H1 (cell line): ENCODE results near the gene RNF38. TPM values are rescaled to one million over a fixed set of nuclear protein-coding genes. Genes with fewer than 3 reads are reported as not detected.

Source experiments
- CTCF ChIA-PET: fragments of 300-600 bp; sonication (Branson Sonifier 250); formaldehyde crosslinking; loops from one replicate; lab custom pipeline; 2021; ENCODE audit not compliant: partially characterized antibody; lab: Charles Lee
- POLR2A ChIA-PET: fragments of 300-600 bp; sonication (Branson Sonifier 250); formaldehyde crosslinking; loops from one replicate; lab custom pipeline; 2021; ENCODE audit warnings: inconsistent platforms; ENCODE audit not compliant: partially characterized antibody; lab: Charles Lee
- DNase-seq, 2 experiments: peaks; one replicate each; pipeline versions ENCODE4 v3.0.0 to v3.0.0-alpha.2; 2010 to 2022; ENCODE audit warnings: low spot score in 2 of 2, low read depth in 1 of 2, mixed read lengths in 1 of 2
- FAIRE-seq: peaks from 2 replicates; lab custom pipeline; 2011; peaks lifted over from hg19 to GRCh38; lab: Jason Lieb, UNC
- H2AFZ ChIP-seq: 2 replicates; pipeline ENCODE4 v1.8.1; 2012; ENCODE audit warnings: low read length, inconsistent platforms
- H2AK5ac ChIP-seq: 2 replicates; pipeline ENCODE4 v1.6.1; 2013; ENCODE audit warnings: low read depth, low read length
- H2BK120ac ChIP-seq: replicated peaks from 2 replicates; pipeline ENCODE3; 2013; ENCODE audit warnings: low read depth, low read length, inconsistent platforms
- H2BK12ac ChIP-seq: 2 replicates; pipeline ENCODE4 v1.6.1; 2013; ENCODE audit warnings: low read depth, low read length
- H2BK15ac ChIP-seq: 2 replicates; pipeline ENCODE4 v1.6.1; 2013; ENCODE audit warnings: low read length
- H2BK20ac ChIP-seq: 2 replicates; pipeline ENCODE4 v1.6.1; 2013; ENCODE audit warnings: low read length
- H2BK5ac ChIP-seq: 2 replicates; pipeline ENCODE4 v1.6.1; 2013; ENCODE audit warnings: low read depth, low read length
- H3K14ac ChIP-seq: 2 replicates; pipeline ENCODE4 v1.6.1; 2013; ENCODE audit warnings: inconsistent platforms; ENCODE audit not compliant: insufficient read length
- H3K18ac ChIP-seq: 2 replicates; pipeline ENCODE4 v1.6.1; 2013; ENCODE audit warnings: low read length; ENCODE audit errors: extremely low read depth
- H3K23ac ChIP-seq: 2 replicates; pipeline ENCODE4 v1.6.1; 2013; ENCODE audit warnings: inconsistent platforms; ENCODE audit not compliant: insufficient read length
- H3K23me2 ChIP-seq: 2 replicates; pipeline ENCODE4 v1.6.1; 2013; ENCODE audit warnings: low read depth, low read length
- H3K27ac ChIP-seq: 2 replicates; pipeline ENCODE4 v1.6.1; 2011; ENCODE audit warnings: low read depth, low read length, inconsistent platforms
- H3K27me3 ChIP-seq, 4 experiments: replicated peaks in 1 of 4; 1 replicate in 1 of 4; 2 replicates in 3 of 4; pipeline versions ENCODE4 v1.6.1 to v1.8.1; 2011 to 2013; ENCODE audit warnings: low read length in 3 of 4, mild to moderate bottlenecking in 3 of 4, inconsistent platforms in 2 of 4, mixed read lengths in 2 of 4, moderate library complexity in 1 of 4; ENCODE audit not compliant: control insufficient read depth in 3 of 4, insufficient read depth in 3 of 4; ENCODE audit errors: extremely low read depth in 1 of 4
- H3K36me3 ChIP-seq, 4 experiments: 2 replicates each; pipeline versions ENCODE4 v1.6.1 to v1.8.1; 2011 to 2013; ENCODE audit warnings: mild to moderate bottlenecking in 4 of 4, low read length in 3 of 4, moderate library complexity in 2 of 4, control low read depth in 1 of 4, inconsistent platforms in 1 of 4; ENCODE audit not compliant: insufficient read depth in 4 of 4, control insufficient read depth in 2 of 4
- H3K4ac ChIP-seq: replicated peaks from 2 replicates; pipeline ENCODE3; 2013; ENCODE audit warnings: low read length, low read depth, mixed read lengths, inconsistent platforms; ENCODE audit not compliant: insufficient read length
- H3K4me1 ChIP-seq, 4 experiments: replicated peaks in 1 of 4; 1 replicate in 1 of 4; 2 replicates in 3 of 4; pipeline versions ENCODE4 v1.6.1 to v1.8.1; 2011 to 2013; ENCODE audit warnings: low read length in 3 of 4, inconsistent platforms in 2 of 4, mixed read lengths in 1 of 4; ENCODE audit not compliant: insufficient read depth in 4 of 4, control insufficient read depth in 3 of 4
- H3K4me2 ChIP-seq, 2 experiments: 2 replicates each; pipeline versions ENCODE4 v1.6.1 to v1.8.1; 2011 to 2013; ENCODE audit warnings: low read depth in 2 of 2, low read length in 2 of 2, control low read depth in 1 of 2, inconsistent platforms in 1 of 2, mild to moderate bottlenecking in 1 of 2; ENCODE audit not compliant: insufficient read depth in 1 of 2
- H3K4me3 ChIP-seq, 4 experiments: fragments of 200-600, 300-600 bp in 1 of 4; sonication (generic), shearing (Covaris generic), sonication (Bioruptor Twin) in 1 of 4; 2 replicates each; pipeline versions ENCODE4 v1.5.1 to v1.8.1; 2011 to 2016; ENCODE audit warnings: low read length in 4 of 4, low read depth in 3 of 4, control low read depth in 2 of 4, inconsistent platforms in 2 of 4, mild to moderate bottlenecking in 2 of 4, mixed read lengths in 1 of 4, moderate library complexity in 1 of 4; ENCODE audit not compliant: insufficient read depth in 2 of 4; ENCODE audit errors: extremely low read depth in 1 of 4
- H3K56ac ChIP-seq: replicated peaks from 2 replicates; pipeline ENCODE3; 2013; ENCODE audit warnings: low read depth, mild to moderate bottlenecking, mixed read lengths, low read length, inconsistent platforms; ENCODE audit not compliant: insufficient read length
- H3K79me1 ChIP-seq: 2 replicates; pipeline ENCODE4 v1.6.1; 2013; ENCODE audit warnings: low read depth, low read length, control low read depth
- H3K79me2 ChIP-seq, 2 experiments: 2 replicates each; pipeline versions ENCODE4 v1.6.1 to v1.8.1; 2012 to 2013; ENCODE audit warnings: low read length in 2 of 2, mild to moderate bottlenecking in 2 of 2, inconsistent platforms in 1 of 2; ENCODE audit not compliant: insufficient read depth in 2 of 2, control insufficient read depth in 1 of 2
- H3K9ac ChIP-seq, 4 experiments: replicated peaks in 1 of 4; 1 replicate in 1 of 4; 2 replicates in 3 of 4; pipeline versions ENCODE4 v1.6.1 to v1.8.1; 2011 to 2013; ENCODE audit warnings: low read depth in 3 of 4, low read length in 3 of 4, control low read depth in 2 of 4, mild to moderate bottlenecking in 2 of 4, moderate library complexity in 2 of 4, inconsistent platforms in 1 of 4; ENCODE audit errors: extremely low read depth in 1 of 4
- H3K9me3 ChIP-seq, 2 experiments: 2 replicates each; pipeline versions ENCODE4 v1.6.1 to v1.8.1; 2012 to 2013; ENCODE audit warnings: mild to moderate bottlenecking in 2 of 2, moderate library complexity in 2 of 2, control low read depth in 1 of 2, inconsistent platforms in 1 of 2, low read depth in 1 of 2, low read length in 1 of 2, mixed read lengths in 1 of 2; ENCODE audit not compliant: insufficient read depth in 2 of 2
- H4K20me1 ChIP-seq, 2 experiments: replicated peaks in 1 of 2; 2 replicates each; pipeline versions ENCODE3 to v1.8.1; 2011 to 2013; ENCODE audit warnings: inconsistent platforms in 2 of 2, low read length in 2 of 2, mild to moderate bottlenecking in 1 of 2; ENCODE audit not compliant: insufficient read depth in 2 of 2, control insufficient read depth in 1 of 2
- H4K5ac ChIP-seq: 2 replicates; pipeline ENCODE4 v1.6.1; 2013; ENCODE audit warnings: low read length, low read depth, mixed read lengths, inconsistent platforms; ENCODE audit not compliant: insufficient read length
- H4K8ac ChIP-seq: 2 replicates; pipeline ENCODE4 v1.8.0; 2013; ENCODE audit warnings: mild to moderate bottlenecking, moderate library complexity, low read length, inconsistent platforms; ENCODE audit not compliant: insufficient read depth; ENCODE audit errors: extremely low read depth
- H4K91ac ChIP-seq: replicated peaks from 2 replicates; pipeline ENCODE3; 2013; ENCODE audit warnings: low read length, mixed read lengths, inconsistent platforms; ENCODE audit not compliant: insufficient read length
- EGR1 ChIP-seq: IDR thresholded peaks from 2 replicates; pipeline ENCODE4 v1.6.1; 2011; ENCODE audit warnings: low read depth, low read length, borderline replicate concordance
- WGBS, 2 experiments: shearing (Covaris generic) in 1 of 2; methylation state at CpG; one replicate each; pipeline versions ENCODE4 v1.1.6 to v1.1.7; 2013 to 2015; ENCODE audit warnings: low lambda C conversion rate in 2 of 2, mixed read lengths in 2 of 2, inconsistent platforms in 1 of 2, low coverage in 1 of 2, missing lambda C conversion rate in 1 of 2; ENCODE audit not compliant: insufficient replicate concordance in 2 of 2, insufficient coverage in 1 of 2, insufficient read length in 1 of 2; ENCODE audit errors: extremely low coverage in 1 of 2, missing lambda C conversion rate in 1 of 2; 5-methylcytosine and 5-hydroxymethylcytosine counted together
- polyA plus RNA-seq, 7 experiments: library from polyadenylated mRNA; depleted of rRNA in 3 of 7; stranded (reverse) in 5 of 7; unstranded in 2 of 7; fragments of >200 nt in 5 of 7; fragments of 200-250 nt in 2 of 7; gene quantifications; 1 replicate in 5 of 7; 2 replicates in 1 of 7; 4 replicates in 1 of 7; pipeline versions ENCODE4 v1.2.1 to v1.2.3, GENCODE V29; 2011 to 2013; ENCODE audit warnings: missing spikeins in 2 of 7, mixed read lengths in 2 of 7
- total RNA-seq: library from RNA; stranded (reverse); fragmentation: NEBNext Ultra II Directional; extraction: Animal tissue kit (Norgen Biotek cat#: 25700); gene quantifications from 2 replicates; pipeline ENCODE4 v1.2.1, GENCODE V29; 2021
- TF ChIP-seq, protein P1 (sequence below), 3 experiments: IDR thresholded peaks; 1 replicate in 2 of 3; 2 replicates in 1 of 3; pipeline versions ENCODE4 v1.5.1 to v1.6.1; 2011; ENCODE audit warnings: low read length in 3 of 3, mild to moderate bottlenecking in 3 of 3, inconsistent platforms in 2 of 3, low read depth in 1 of 3, moderate library complexity in 1 of 3; ENCODE audit not compliant: insufficient read depth in 1 of 3; ENCODE audit errors: control extremely low read depth in 1 of 3

Gene RNF38
- total and polyA plus RNA-seq, 2 of the 8 experiments (the other 6 are each of a cell fraction or from before 2014, with no cell fraction given), result 54.9 to 60.9 TPM

- H3K23me2 ChIP-seq, result no peaks in the 10 kb centered on the region
- H2BK5ac ChIP-seq, result no peak overlapping the region
- no peak overlapping the region for H2BK15ac ChIP-seq
- no peak overlapping the region for H2AFZ ChIP-seq
- H3K23ac ChIP-seq, result no peak overlapping the region
- peaks cover 1 to 6% (median 3%) of the 10 kb centered on the region in 4 experiments; a peak in 4 of 7 replicates for H3K4me1 ChIP-seq
- peaks cover 2% of the 10 kb centered on the region for H3K79me1 ChIP-seq
- H2BK12ac ChIP-seq, result no peak overlapping the region
- TF ChIP-seq EGR1, result no peak
- TF ChIP-seq, protein P1, sequence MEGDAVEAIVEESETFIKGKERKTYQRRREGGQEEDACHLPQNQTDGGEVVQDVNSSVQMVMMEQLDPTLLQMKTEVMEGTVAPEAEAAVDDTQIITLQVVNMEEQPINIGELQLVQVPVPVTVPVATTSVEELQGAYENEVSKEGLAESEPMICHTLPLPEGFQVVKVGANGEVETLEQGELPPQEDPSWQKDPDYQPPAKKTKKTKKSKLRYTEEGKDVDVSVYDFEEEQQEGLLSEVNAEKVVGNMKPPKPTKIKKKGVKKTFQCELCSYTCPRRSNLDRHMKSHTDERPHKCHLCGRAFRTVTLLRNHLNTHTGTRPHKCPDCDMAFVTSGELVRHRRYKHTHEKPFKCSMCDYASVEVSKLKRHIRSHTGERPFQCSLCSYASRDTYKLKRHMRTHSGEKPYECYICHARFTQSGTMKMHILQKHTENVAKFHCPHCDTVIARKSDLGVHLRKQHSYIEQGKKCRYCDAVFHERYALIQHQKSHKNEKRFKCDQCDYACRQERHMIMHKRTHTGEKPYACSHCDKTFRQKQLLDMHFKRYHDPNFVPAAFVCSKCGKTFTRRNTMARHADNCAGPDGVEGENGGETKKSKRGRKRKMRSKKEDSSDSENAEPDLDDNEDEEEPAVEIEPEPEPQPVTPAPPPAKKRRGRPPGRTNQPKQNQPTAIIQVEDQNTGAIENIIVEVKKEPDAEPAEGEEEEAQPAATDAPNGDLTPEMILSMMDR (IDR thresholded peaks at IDR 0.05; ENCODE audit: control extremely low read depth in 1 of 3, insufficient read depth in 1 of 3, low read depth in 1 of 3, low read length in 3 of 3), result peak in 1 of 3 experiments; percentile 14; a peak in 1 of 4 replicates
- H3K79me2 ChIP-seq, result peaks cover 4 to 87% of the 10 kb centered on the region in 2 experiments; a peak in 3 of 4 replicates
- FAIRE-seq, result peak; percentile 69
- no peaks in the 10 kb centered on the region for H3K27me3 ChIP-seq
- DNase-seq, result no peak
- CTCF ChIA-PET, result interaction anchor here (1.1 to 2.0 kb wide), 2 partner anchors 18 to 24 kb away, joined by 3 to 15 read pairs; no protein-coding TSS in a partner anchor
- no peak overlapping the region for H3K4me3 ChIP-seq
- H4K20me1 ChIP-seq, result peaks cover 2 to 7% of the 10 kb centered on the region in 2 experiments
- no peak overlapping the region for H2BK120ac ChIP-seq
- no peak overlapping the region for H3K4ac ChIP-seq
- H3K36me3 ChIP-seq, result peaks cover 0 to 11% (median 2%) of the 10 kb centered on the region in 4 experiments; a peak in 3 of 8 replicates
- H2BK20ac ChIP-seq, result no peak overlapping the region
- H3K9me3 ChIP-seq, result 0 out of 4 replicates have a peak, but pooled peaks cover 0 to 3% of the 10 kb centered on the region in 2 experiments
- WGBS, 2 experiments, result 90% methylated on average over 4 of the region's 4 CpGs; no CpG with 5 or more reads in 1 of the 2 experiments
- H3K9ac ChIP-seq, result no peak overlapping the region
- H4K5ac ChIP-seq, result no peak overlapping the region
- no peak overlapping the region for H3K56ac ChIP-seq
- H3K4me2 ChIP-seq, result peak overlapping the region in 1 of 2 experiments; percentile 24; a peak in 1 of 4 replicates
- no peak overlapping the region for H4K8ac ChIP-seq
- no peak overlapping the region for H3K18ac ChIP-seq
- H2AK5ac ChIP-seq, result no peak overlapping the region
- no peak overlapping the region for H3K14ac ChIP-seq
- POLR2A ChIA-PET, result interaction anchor here (0.6 kb wide), 1 partner anchor 31 kb away, joined by 3 read pairs; no protein-coding TSS in a partner anchor
- no peak overlapping the region for H4K91ac ChIP-seq
- H3K27ac ChIP-seq, result no peak overlapping the region
Observed at GRCh38 chr9:36431078-36431477, 31.0 kb upstream of the RNF38 start.
